Astrocyte (in vitro differentiated cells and primary cell): ENCODE results near the gene TACR2.

Experiments
- EZH2 ChIP-seq: IDR thresholded peaks from 2 replicates; pipeline ENCODE4 v1.6.1; 2012; ENCODE audit warnings: mild to moderate bottlenecking, low read length, inconsistent platforms; ENCODE audit not compliant: insufficient read depth
- TF ChIP-seq, protein P1 (sequence below): IDR thresholded peaks from 2 replicates; pipeline ENCODE4 v1.5.1; 2011; ENCODE audit warnings: low read depth, mild to moderate bottlenecking, inconsistent platforms, low read length, moderate library complexity; ENCODE audit not compliant: insufficient read depth

DNA sequence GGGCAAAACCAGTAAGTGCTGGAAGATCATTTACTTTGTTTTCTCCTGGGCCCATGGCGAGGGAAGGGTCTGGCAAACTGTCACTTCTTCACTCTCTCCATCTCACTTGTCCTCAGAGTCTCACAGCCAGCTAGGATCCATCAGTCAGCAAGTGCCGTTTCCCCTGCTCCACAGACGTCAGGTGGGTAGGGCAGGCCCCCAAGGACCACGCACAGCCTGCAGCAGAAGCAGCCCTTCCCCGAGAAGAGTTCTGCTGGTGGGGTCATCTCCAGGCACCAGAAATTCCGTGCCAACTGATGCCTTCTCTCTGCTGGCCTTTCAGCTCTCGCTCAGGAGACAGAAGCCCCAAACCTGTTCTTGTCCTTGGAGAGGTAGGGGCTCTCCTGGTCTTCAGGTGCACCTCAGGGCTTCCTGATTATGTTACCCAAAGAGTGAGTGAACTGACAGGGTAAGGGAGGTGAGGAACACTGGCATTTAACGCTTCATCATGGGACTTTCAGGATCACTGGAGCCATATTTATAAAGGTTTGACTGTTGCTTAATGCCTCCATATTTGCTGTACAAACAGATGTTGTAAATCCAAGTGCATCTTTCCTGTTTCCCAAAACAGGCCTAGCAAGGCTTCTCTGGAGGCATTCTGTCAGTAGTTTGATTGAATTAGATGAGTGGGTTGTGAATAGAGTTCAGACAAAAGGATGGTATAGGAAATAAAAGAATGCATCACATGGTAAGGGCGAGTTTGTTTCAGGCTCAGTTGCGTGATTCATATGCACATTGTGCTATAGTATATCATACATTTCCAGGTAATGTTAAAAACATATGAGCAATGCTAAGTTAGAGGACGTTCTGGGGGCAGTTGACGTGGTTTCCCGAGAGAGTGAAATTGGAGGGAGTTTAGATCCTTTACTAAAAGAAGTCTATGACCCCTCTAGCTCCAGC is 20.9 kb upstream of the TACR2 start:
- TF ChIP-seq, protein P1, sequence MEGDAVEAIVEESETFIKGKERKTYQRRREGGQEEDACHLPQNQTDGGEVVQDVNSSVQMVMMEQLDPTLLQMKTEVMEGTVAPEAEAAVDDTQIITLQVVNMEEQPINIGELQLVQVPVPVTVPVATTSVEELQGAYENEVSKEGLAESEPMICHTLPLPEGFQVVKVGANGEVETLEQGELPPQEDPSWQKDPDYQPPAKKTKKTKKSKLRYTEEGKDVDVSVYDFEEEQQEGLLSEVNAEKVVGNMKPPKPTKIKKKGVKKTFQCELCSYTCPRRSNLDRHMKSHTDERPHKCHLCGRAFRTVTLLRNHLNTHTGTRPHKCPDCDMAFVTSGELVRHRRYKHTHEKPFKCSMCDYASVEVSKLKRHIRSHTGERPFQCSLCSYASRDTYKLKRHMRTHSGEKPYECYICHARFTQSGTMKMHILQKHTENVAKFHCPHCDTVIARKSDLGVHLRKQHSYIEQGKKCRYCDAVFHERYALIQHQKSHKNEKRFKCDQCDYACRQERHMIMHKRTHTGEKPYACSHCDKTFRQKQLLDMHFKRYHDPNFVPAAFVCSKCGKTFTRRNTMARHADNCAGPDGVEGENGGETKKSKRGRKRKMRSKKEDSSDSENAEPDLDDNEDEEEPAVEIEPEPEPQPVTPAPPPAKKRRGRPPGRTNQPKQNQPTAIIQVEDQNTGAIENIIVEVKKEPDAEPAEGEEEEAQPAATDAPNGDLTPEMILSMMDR, result no peak
- no peak for TF ChIP-seq EZH2
